HepG2 (cell line): ENCODE data around the gene TOP3B. TPM values are rescaled to one million over a fixed set of nuclear protein-coding genes. Genes with fewer than 3 reads are reported as not detected.

Experiments used
- ATAC-seq: fragments of 200-7000 bp; cut with Tn5 transposase; 3 replicates; pipeline ENCODE4 v1.9.1; 2020; ENCODE audit warnings: mild to moderate bottlenecking, moderate library complexity
- BruUV-seq: library from RNA; stranded (reverse); fragments of 400-500 nt; replicated peaks from 2 replicates; lab custom pipeline; 2021; lab: Mats Ljungman, UMichigan
- CTCF ChIA-PET: fragments of 300-600 bp; formaldehyde crosslinking; extraction: SDS; loops from one replicate; lab custom pipeline; 2021; ENCODE audit warnings: low total read pairs, inconsistent platforms, low intra/inter-chr PET ratio; lab: Yijun Ruan, JAX
- POLR2A ChIA-PET: fragments of 350-600 bp; sonication (Branson Sonifier 250); formaldehyde crosslinking; loops from one replicate; lab custom pipeline; 2020; ENCODE audit warnings: antibody characterized with exemption, inconsistent platforms; lab: Yijun Ruan, JAX
- DNase-seq: peaks from one replicate; pipeline ENCODE4 v3.0.0-alpha.2; 2015; ENCODE audit warnings: low spot score
- FAIRE-seq: peaks from 3 replicates; lab custom pipeline; 2011; peaks lifted over from hg19 to GRCh38; lab: Jason Lieb, UNC
- H2AFZ ChIP-seq: one replicate; pipeline ENCODE4 v1.6.1; 2011; ENCODE audit warnings: low read length, inconsistent platforms
- H3K27ac ChIP-seq: fragments of 300-600 bp; 3 replicates; pipeline ENCODE4 v1.8.0; 2011; ENCODE audit warnings: mixed run types, mild to moderate bottlenecking, mixed read lengths, low read length, inconsistent platforms; ENCODE audit not compliant: insufficient read depth; ENCODE audit errors: extremely low read length
- H3K27me3 ChIP-seq, 2 experiments: fragments of 200-600 bp in 1 of 2; 2 replicates in 1 of 2; 3 replicates in 1 of 2; pipeline versions ENCODE4 v1.6.0 to v1.8.0; 2011; ENCODE audit warnings: low read length in 2 of 2, mild to moderate bottlenecking in 2 of 2, moderate library complexity in 2 of 2, inconsistent platforms in 1 of 2; ENCODE audit not compliant: insufficient read depth in 2 of 2, control insufficient read depth in 1 of 2
- H3K36me3 ChIP-seq, 2 experiments: fragments of 200-600 bp in 1 of 2; replicated peaks in 1 of 2; 2 replicates in 1 of 2; 3 replicates in 1 of 2; pipeline versions ENCODE4 v1.5.1 to v1.8.0; 2011; ENCODE audit warnings: low read length in 2 of 2, inconsistent platforms in 1 of 2; ENCODE audit not compliant: insufficient read depth in 2 of 2, control insufficient read depth in 1 of 2
- H3K4me1 ChIP-seq: 2 replicates; pipeline ENCODE4 v1.5.1; 2012; ENCODE audit warnings: low read length, inconsistent platforms; ENCODE audit not compliant: insufficient read depth
- H3K4me2 ChIP-seq: 2 replicates; pipeline ENCODE4 v1.6.0; 2011; ENCODE audit warnings: low read depth, low read length, inconsistent platforms
- H3K4me3 ChIP-seq, 3 experiments: fragments of 200-600 bp in 1 of 3; sonication (generic), shearing (Covaris generic) in 1 of 3; replicated peaks in 1 of 3; 2 replicates each; pipeline ENCODE4 v1.5.1; 2011 to 2016; ENCODE audit warnings: low read length in 3 of 3, inconsistent platforms in 2 of 3, low read depth in 2 of 3, mild to moderate bottlenecking in 2 of 3, control low read depth in 1 of 3, mixed read lengths in 1 of 3; ENCODE audit not compliant: insufficient read depth in 1 of 3
- H3K79me2 ChIP-seq: one replicate; pipeline ENCODE4 v1.6.1; 2011; ENCODE audit warnings: low read length, inconsistent platforms; ENCODE audit not compliant: insufficient read depth
- H3K9ac ChIP-seq: 2 replicates; pipeline ENCODE4 v1.6.0; 2011; ENCODE audit warnings: mild to moderate bottlenecking, low read depth, low read length, inconsistent platforms; ENCODE audit not compliant: insufficient read depth
- H3K9me3 ChIP-seq: 2 replicates; pipeline ENCODE4 v1.5.1; 2012; ENCODE audit warnings: mild to moderate bottlenecking, low read length
- H4K20me1 ChIP-seq: 2 replicates; pipeline ENCODE4 v1.6.0; 2011; ENCODE audit warnings: inconsistent platforms, mild to moderate bottlenecking, low read length, moderate library complexity; ENCODE audit not compliant: insufficient read depth
- JUNB ChIP-seq: sonication (generic); formaldehyde crosslinking; IDR thresholded peaks from 2 replicates; pipeline ENCODE4 v1.8.0; 2022; ENCODE audit warnings: missing genetic modification reagents, mild to moderate bottlenecking, borderline replicate concordance
- KDM6A ChIP-seq: IDR thresholded peaks from 2 replicates; pipeline ENCODE4 v1.6.1; 2016; ENCODE audit warnings: low read depth
- NFKB2 ChIP-seq: sonication (generic); formaldehyde crosslinking; IDR thresholded peaks from 2 replicates; pipeline ENCODE4 v1.4.0; 2020; ENCODE audit warnings: missing genetic modification reagents, borderline replicate concordance
- PCBP1 ChIP-seq: fragments of 200-400 bp; formaldehyde crosslinking; IDR thresholded peaks from 2 replicates; pipeline ENCODE4 v1.6.1; 2017; ENCODE audit warnings: mild to moderate bottlenecking, low read depth, low read length, borderline replicate concordance
- SAP130 ChIP-seq: IDR thresholded peaks from 2 replicates; pipeline ENCODE4 v1.6.1; 2016; ENCODE audit warnings: low read depth
- ZIK1 ChIP-seq: sonication (generic); formaldehyde crosslinking; IDR thresholded peaks from 2 replicates; pipeline ENCODE4 v1.5.0; 2020; ENCODE audit warnings: mild to moderate bottlenecking, low read depth, missing genetic modification reagents, borderline replicate concordance
- ZNF512B ChIP-seq: sonication (generic); formaldehyde crosslinking; IDR thresholded peaks from 2 replicates; pipeline ENCODE4 v1.5.1; 2020; ENCODE audit warnings: missing genetic modification reagents, mild to moderate bottlenecking, borderline replicate concordance
- WGBS: methylation state at CpG from one replicate; pipeline ENCODE4 v1.1.6; 2017; ENCODE audit warnings: low lambda C conversion rate; 5-methylcytosine and 5-hydroxymethylcytosine counted together
- in situ Hi-C: cut with HindIII; loops from 2 replicates; pipeline ENCODE4 v1.10.0; 2017; ENCODE audit warnings: low pct_unique_long_range_greater_than_20kb; ENCODE audit not compliant: extremely low pct_ligation_motif_present
- intact Hi-C: fragments of 100-400 bp; cut with micrococcal nuclease; formaldehyde crosslinking; loops from one replicate; pipeline ENCODE4 v1.10.0; 2022; ENCODE audit not compliant: unreplicated experiment
- polyA plus RNA-seq, 8 experiments: library from polyadenylated mRNA; depleted of rRNA in 3 of 8; stranded (reverse) in 7 of 8; unstranded in 1 of 8; fragments of >200 nt; fragmentation: Illumina TruSeq in 4 of 8; extraction: Trizol in 4 of 8; gene quantifications; 2 replicates each; pipeline versions ENCODE4 v1.2.1 to v1.2.3, GENCODE V29; 2011 to 2016; ENCODE audit warnings: low read depth in 4 of 8, missing spikeins in 1 of 8, mixed read lengths in 1 of 8; ENCODE audit not compliant: insufficient read depth in 1 of 8
- total RNA-seq, 5 experiments: library from RNA; depleted of rRNA; stranded (reverse); fragments of >200 nt; fragmentation: Illumina TruSeq; extraction: Trizol; gene quantifications; 2 replicates each; pipeline ENCODE4 v1.2.3, GENCODE V29; 2016; ENCODE audit warnings: low read depth in 1 of 5
- TF ChIP-seq, protein P1 (sequence below): sonication (generic); formaldehyde crosslinking; IDR thresholded peaks from 2 replicates; pipeline ENCODE4 v1.4.0; 2020; ENCODE audit warnings: missing genetic modification reagents, borderline replicate concordance

TOP3B gene
- total and polyA plus RNA-seq, 2 of the 13 experiments (the other 11 are each of a cell fraction or from before 2014, with no cell fraction given), result 28.5 to 29.7 TPM

DNA sequence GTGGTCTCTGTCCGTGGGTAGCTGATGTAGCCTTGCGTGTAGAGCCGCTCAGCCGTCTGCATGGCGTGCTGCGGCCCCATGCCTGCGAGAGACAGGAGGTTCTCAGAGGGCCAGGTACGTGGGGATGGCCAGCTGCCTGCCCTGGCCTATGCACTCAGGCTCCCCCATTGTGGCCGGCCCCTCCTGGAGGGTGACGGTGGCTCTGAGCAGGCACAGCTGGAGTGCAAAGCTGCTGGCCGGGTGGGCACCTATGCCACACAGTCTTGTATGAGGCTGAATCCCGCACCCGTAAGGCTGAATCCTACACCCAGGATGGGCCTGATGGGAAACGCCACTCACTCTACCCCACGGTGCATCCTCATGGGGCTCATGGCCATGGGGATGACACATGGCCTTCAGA is 18.4 kb downstream of the TOP3B start:
- H3K4me2 ChIP-seq, result no peak overlapping the region
- no peak overlapping the region for H3K4me3 ChIP-seq
- in situ Hi-C loops, result no loop called here
- TF ChIP-seq KDM6A (CRISPR knock-in tag), result no peak
- no peak for TF ChIP-seq ZIK1 (CRISPR knock-in tag)
- no peak for TF ChIP-seq NFKB2 (CRISPR knock-in tag)
- TF ChIP-seq SAP130 (CRISPR knock-in tag), result no peak
- TF ChIP-seq PCBP1, result no peak
- no peak for TF ChIP-seq ZNF512B (CRISPR knock-in tag)
- TF ChIP-seq JUNB (CRISPR knock-in tag), result no peak
- TF ChIP-seq, protein P1, sequence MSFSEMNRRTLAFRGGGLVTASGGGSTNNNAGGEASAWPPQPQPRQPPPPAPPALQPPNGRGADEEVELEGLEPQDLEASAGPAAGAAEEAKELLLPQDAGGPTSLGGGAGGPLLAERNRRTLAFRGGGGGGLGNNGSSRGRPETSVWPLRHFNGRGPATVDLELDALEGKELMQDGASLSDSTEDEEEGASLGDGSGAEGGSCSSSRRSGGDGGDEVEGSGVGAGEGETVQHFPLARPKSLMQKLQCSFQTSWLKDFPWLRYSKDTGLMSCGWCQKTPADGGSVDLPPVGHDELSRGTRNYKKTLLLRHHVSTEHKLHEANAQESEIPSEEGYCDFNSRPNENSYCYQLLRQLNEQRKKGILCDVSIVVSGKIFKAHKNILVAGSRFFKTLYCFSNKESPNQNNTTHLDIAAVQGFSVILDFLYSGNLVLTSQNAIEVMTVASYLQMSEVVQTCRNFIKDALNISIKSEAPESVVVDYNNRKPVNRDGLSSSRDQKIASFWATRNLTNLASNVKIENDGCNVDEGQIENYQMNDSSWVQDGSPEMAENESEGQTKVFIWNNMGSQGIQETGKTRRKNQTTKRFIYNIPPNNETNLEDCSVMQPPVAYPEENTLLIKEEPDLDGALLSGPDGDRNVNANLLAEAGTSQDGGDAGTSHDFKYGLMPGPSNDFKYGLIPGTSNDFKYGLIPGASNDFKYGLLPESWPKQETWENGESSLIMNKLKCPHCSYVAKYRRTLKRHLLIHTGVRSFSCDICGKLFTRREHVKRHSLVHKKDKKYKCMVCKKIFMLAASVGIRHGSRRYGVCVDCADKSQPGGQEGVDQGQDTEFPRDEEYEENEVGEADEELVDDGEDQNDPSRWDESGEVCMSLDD (CRISPR knock-in tag), result no peak
- WGBS, result no CpG with 5 or more reads among the region's 15 CpGs
- FAIRE-seq (no peak), ATAC-seq (no peak), DNase-seq (no peak)
- H3K27ac ChIP-seq, result no peak overlapping the region
- no peak overlapping the region for H2AFZ ChIP-seq
- H4K20me1 ChIP-seq, result no peaks in the 10 kb centered on the region
- no peak overlapping the region for H3K9ac ChIP-seq
- no peaks in the 10 kb centered on the region for H3K9me3 ChIP-seq
- no TSS peak for BruUV-seq
- intact Hi-C loops, result no loop called here
- CTCF ChIA-PET, result no interaction called here
- no peaks in the 10 kb centered on the region for H3K27me3 ChIP-seq
- H3K4me1 ChIP-seq, result no peaks in the 10 kb centered on the region
- H3K79me2 ChIP-seq, result no peaks in the 10 kb centered on the region
- peaks cover 19 to 70% of the 10 kb centered on the region in 2 experiments for H3K36me3 ChIP-seq
- POLR2A ChIA-PET, result no interaction called here
